Panc1 (cell line): ENCODE data around the gene TAS1R2. TPM values are rescaled to one million over a fixed set of nuclear protein-coding genes. Genes with fewer than 3 reads are reported as not detected.

Experiments used
- ATAC-seq: fragments of 200-7000 bp; cut with Tn5 transposase; 2 replicates; pipeline ENCODE4 v1.9.1; 2020; ENCODE audit warnings: mild to moderate bottlenecking, moderate library complexity
- BruUV-seq: library from RNA; stranded (reverse); fragments of 400-500 nt; replicated peaks from 2 replicates; lab custom pipeline; 2021; lab: Mats Ljungman, UMichigan
- CTCF ChIA-PET: fragments of 300-600 bp; sonication (Branson Sonifier 250); formaldehyde crosslinking; loops from one replicate; lab custom pipeline; 2022; ENCODE audit warnings: antibody characterized with exemption; lab: Charles Lee
- POLR2A ChIA-PET: fragments of 300-600 bp; sonication (Branson Sonifier 250); formaldehyde crosslinking; loops from one replicate; lab custom pipeline; 2022; ENCODE audit warnings: antibody characterized with exemption; lab: Charles Lee
- DNase-seq: peaks from one replicate; pipeline ENCODE4 v3.0.0-alpha.2; 2010; ENCODE audit warnings: low read depth, low spot score
- H3K27ac ChIP-seq: 2 replicates; pipeline ENCODE4 v1.5.1; 2011; ENCODE audit warnings: mild to moderate bottlenecking, low read length, inconsistent platforms
- H3K27me3 ChIP-seq: fragments of 200-500 bp; sonication (Bioruptor generic); 2 replicates; pipeline ENCODE4 v1.6.0; 2014; ENCODE audit warnings: low read length, inconsistent platforms; ENCODE audit not compliant: control insufficient read depth, insufficient read depth
- H3K36me3 ChIP-seq: fragments of 200-500 bp; sonication (Bioruptor generic); 2 replicates; pipeline ENCODE4 v1.5.1; 2014; ENCODE audit warnings: inconsistent platforms, mild to moderate bottlenecking, low read length, moderate library complexity; ENCODE audit not compliant: control insufficient read depth, insufficient read depth
- H3K4me1 ChIP-seq: 2 replicates; pipeline ENCODE4 v1.5.1; 2011; ENCODE audit warnings: inconsistent platforms, mild to moderate bottlenecking, low read length, moderate library complexity; ENCODE audit not compliant: control insufficient read depth, insufficient read depth
- H3K4me3 ChIP-seq, 2 experiments: 2 replicates each; pipeline ENCODE4 v1.5.1; 2011 to 2012; ENCODE audit warnings: low read depth in 2 of 2, low read length in 2 of 2, mild to moderate bottlenecking in 2 of 2, inconsistent platforms in 1 of 2, moderate library complexity in 1 of 2
- H3K9me3 ChIP-seq: fragments of 200-500 bp; sonication (Bioruptor generic); 2 replicates; pipeline ENCODE4 v1.5.1; 2014; ENCODE audit warnings: low read depth, mild to moderate bottlenecking, inconsistent platforms, low read length, moderate library complexity; ENCODE audit not compliant: control insufficient read depth, insufficient read depth
- POLR2AphosphoS5 ChIP-seq: IDR thresholded peaks from 2 replicates; pipeline ENCODE4 v1.6.1; 2012; ENCODE audit warnings: mild to moderate bottlenecking, low read depth, low read length, moderate library complexity
- SIN3A ChIP-seq: IDR thresholded peaks from 2 replicates; pipeline ENCODE4 v1.6.1; 2012; ENCODE audit warnings: low read depth, mild to moderate bottlenecking, low read length, moderate library complexity, borderline replicate concordance; ENCODE audit not compliant: insufficient read depth
- TCF7L2 ChIP-seq: IDR thresholded peaks from 2 replicates; pipeline ENCODE4 v1.6.1; 2011; ENCODE audit warnings: mild to moderate bottlenecking, low read depth, low read length, inconsistent platforms
- in situ Hi-C: cut with HindIII; loops from 2 replicates; pipeline ENCODE4 v1.10.0; 2016; ENCODE audit warnings: low sequenced_read_pairs, low pct_unique_long_range_greater_than_20kb
- intact Hi-C: fragments of 100-400 bp; cut with micrococcal nuclease; formaldehyde crosslinking; loops from one replicate; pipeline ENCODE4 v1.10.0; 2022; ENCODE audit not compliant: unreplicated experiment
- total RNA-seq: library from RNA; stranded (reverse); gene quantifications from one replicate; pipeline ENCODE4 v1.2.1, GENCODE V29; 2021; ENCODE audit not compliant: unreplicated experiment
- TF ChIP-seq, protein P1 (sequence below): fragments of 450-650 bp; IDR thresholded peaks from 2 replicates; pipeline ENCODE4 v1.5.1; 2017; ENCODE audit warnings: mild to moderate bottlenecking
- TF ChIP-seq, protein P2 (sequence below), 2 experiments: IDR thresholded peaks; 2 replicates each; pipeline ENCODE4 v1.6.1; 2011 to 2012; ENCODE audit warnings: low read depth in 2 of 2, control low read depth in 1 of 2, low read length in 1 of 2, mild to moderate bottlenecking in 1 of 2, moderate library complexity in 1 of 2; ENCODE audit not compliant: insufficient read depth in 1 of 2

TAS1R2 gene
- total RNA-seq, 1 experiment from 2014 or later, result not detected

DNA sequence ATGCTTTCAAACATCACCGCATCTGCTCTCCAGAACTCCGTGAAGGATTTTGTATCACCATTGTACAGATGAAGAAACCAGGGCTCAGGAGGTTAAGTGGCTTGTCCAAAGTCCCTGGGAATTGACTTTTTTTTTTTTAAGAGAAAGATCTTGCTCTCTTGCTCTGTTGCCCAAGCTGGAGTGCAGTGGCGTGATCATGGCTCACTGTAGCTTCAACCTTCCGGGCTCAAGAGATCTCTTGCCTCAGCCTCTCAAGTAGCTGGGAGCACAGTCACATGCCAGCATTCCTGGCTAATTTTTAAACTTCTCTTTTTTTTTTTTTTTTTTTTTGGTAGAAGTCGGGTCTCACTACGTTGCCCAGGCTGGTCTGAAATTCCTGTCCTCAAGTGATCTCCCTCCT lies 6.9 kb upstream of the TAS1R2 start:
- in situ Hi-C loops (no loop called here), intact Hi-C loops (no loop called here)
- CTCF ChIA-PET, result interaction anchor here (0.7 kb wide), 2 partner anchors 61 to 541 kb away, joined by 3 to 4 read pairs; no protein-coding TSS in a partner anchor
- no peaks in the 10 kb centered on the region for H3K4me1 ChIP-seq
- TF ChIP-seq, protein P1, sequence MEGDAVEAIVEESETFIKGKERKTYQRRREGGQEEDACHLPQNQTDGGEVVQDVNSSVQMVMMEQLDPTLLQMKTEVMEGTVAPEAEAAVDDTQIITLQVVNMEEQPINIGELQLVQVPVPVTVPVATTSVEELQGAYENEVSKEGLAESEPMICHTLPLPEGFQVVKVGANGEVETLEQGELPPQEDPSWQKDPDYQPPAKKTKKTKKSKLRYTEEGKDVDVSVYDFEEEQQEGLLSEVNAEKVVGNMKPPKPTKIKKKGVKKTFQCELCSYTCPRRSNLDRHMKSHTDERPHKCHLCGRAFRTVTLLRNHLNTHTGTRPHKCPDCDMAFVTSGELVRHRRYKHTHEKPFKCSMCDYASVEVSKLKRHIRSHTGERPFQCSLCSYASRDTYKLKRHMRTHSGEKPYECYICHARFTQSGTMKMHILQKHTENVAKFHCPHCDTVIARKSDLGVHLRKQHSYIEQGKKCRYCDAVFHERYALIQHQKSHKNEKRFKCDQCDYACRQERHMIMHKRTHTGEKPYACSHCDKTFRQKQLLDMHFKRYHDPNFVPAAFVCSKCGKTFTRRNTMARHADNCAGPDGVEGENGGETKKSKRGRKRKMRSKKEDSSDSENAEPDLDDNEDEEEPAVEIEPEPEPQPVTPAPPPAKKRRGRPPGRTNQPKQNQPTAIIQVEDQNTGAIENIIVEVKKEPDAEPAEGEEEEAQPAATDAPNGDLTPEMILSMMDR, result no peak
- TF ChIP-seq SIN3A, result no peak
- no peak for TF ChIP-seq TCF7L2
- TF ChIP-seq POLR2AphosphoS5, result no peak
- TF ChIP-seq, protein P2, sequence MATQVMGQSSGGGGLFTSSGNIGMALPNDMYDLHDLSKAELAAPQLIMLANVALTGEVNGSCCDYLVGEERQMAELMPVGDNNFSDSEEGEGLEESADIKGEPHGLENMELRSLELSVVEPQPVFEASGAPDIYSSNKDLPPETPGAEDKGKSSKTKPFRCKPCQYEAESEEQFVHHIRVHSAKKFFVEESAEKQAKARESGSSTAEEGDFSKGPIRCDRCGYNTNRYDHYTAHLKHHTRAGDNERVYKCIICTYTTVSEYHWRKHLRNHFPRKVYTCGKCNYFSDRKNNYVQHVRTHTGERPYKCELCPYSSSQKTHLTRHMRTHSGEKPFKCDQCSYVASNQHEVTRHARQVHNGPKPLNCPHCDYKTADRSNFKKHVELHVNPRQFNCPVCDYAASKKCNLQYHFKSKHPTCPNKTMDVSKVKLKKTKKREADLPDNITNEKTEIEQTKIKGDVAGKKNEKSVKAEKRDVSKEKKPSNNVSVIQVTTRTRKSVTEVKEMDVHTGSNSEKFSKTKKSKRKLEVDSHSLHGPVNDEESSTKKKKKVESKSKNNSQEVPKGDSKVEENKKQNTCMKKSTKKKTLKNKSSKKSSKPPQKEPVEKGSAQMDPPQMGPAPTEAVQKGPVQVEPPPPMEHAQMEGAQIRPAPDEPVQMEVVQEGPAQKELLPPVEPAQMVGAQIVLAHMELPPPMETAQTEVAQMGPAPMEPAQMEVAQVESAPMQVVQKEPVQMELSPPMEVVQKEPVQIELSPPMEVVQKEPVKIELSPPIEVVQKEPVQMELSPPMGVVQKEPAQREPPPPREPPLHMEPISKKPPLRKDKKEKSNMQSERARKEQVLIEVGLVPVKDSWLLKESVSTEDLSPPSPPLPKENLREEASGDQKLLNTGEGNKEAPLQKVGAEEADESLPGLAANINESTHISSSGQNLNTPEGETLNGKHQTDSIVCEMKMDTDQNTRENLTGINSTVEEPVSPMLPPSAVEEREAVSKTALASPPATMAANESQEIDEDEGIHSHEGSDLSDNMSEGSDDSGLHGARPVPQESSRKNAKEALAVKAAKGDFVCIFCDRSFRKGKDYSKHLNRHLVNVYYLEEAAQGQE (IDR thresholded peaks at IDR 0.05; ENCODE audit: insufficient read depth in 1 of 2, low read depth in 2 of 2, low read length in 1 of 2), result no peak
- no peak overlapping the region for H3K27ac ChIP-seq
- no peaks in the 10 kb centered on the region for H3K36me3 ChIP-seq
- ATAC-seq (no peak), DNase-seq (no peak)
- H3K27me3 ChIP-seq, result no peaks in the 10 kb centered on the region
- BruUV-seq, result no TSS peak
- H3K4me3 ChIP-seq, result no peak overlapping the region
- H3K9me3 ChIP-seq, result no peaks in the 10 kb centered on the region
- POLR2A ChIA-PET, result interaction anchor here (0.7 kb wide), 1 partner anchor 141 kb away, joined by 4 read pairs; no protein-coding TSS in a partner anchor

DNA sequence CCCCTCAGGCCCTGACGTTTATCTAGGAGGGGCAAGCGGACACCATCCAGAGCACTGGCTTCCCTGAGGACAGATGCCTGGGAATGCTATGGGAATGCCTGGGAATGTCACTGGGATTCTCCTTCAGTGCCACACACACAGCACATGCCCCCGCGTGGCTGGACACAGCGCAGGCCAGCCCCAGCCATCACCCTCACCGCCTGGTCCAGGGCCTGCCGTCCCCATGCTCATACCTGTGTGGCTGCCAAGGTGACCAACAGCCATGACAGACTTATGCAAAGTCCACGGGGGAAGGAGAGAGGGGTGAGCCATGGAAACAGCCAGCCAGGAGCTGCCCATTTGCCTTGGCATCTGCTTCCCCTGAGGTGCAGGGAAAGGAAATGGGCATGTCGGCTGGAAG lies 5.7 kb upstream of the TAS1R2 start:
- TF ChIP-seq POLR2AphosphoS5 (no peak), TCF7L2 (no peak), SIN3A (no peak)
- TF ChIP-seq, protein P2 (IDR thresholded peaks at IDR 0.05; ENCODE audit: insufficient read depth in 1 of 2, low read depth in 2 of 2, low read length in 1 of 2), result no peak
- TF ChIP-seq, protein P1, result no peak
- ATAC-seq (no peak), DNase-seq (no peak)
- no peak overlapping the region for H3K27ac ChIP-seq
- in situ Hi-C loops, result no loop called here
- H3K4me1 ChIP-seq, result no peaks in the 10 kb centered on the region
- BruUV-seq, result no TSS peak
- intact Hi-C loops, result no loop called here
- no peaks in the 10 kb centered on the region for H3K27me3 ChIP-seq
- POLR2A ChIA-PET, result no interaction called here
- H3K4me3 ChIP-seq, result no peak overlapping the region
- CTCF ChIA-PET, result no interaction called here
- no peaks in the 10 kb centered on the region for H3K9me3 ChIP-seq
- no peaks in the 10 kb centered on the region for H3K36me3 ChIP-seq
